H1 (cell line): ENCODE measurements around the gene ELP6. TPM values are rescaled to one million over a fixed set of nuclear protein-coding genes. Genes with fewer than 3 reads are reported as not detected.

Experiments used
- ATF2 ChIP-seq: IDR thresholded peaks from 2 replicates; pipeline ENCODE4 v1.6.1; 2012; ENCODE audit warnings: low read length, inconsistent platforms
- BCL11A ChIP-seq, 2 experiments: IDR thresholded peaks; one replicate each; pipeline ENCODE4 v1.6.1; 2011; ENCODE audit warnings: low read depth in 2 of 2, low read length in 2 of 2, mild to moderate bottlenecking in 2 of 2
- CREB1 ChIP-seq: IDR thresholded peaks from 2 replicates; pipeline ENCODE4 v1.6.1; 2012; ENCODE audit warnings: inconsistent platforms
- CTBP2 ChIP-seq: IDR thresholded peaks from 2 replicates; pipeline ENCODE4 v1.7.0; 2011; ENCODE audit warnings: borderline replicate concordance, mild to moderate bottlenecking, moderate library complexity, mixed read lengths, low read length; ENCODE audit not compliant: insufficient read depth, insufficient read length
- E2F6 ChIP-seq: IDR thresholded peaks from 2 replicates; pipeline ENCODE4 v1.6.1; 2012; ENCODE audit warnings: inconsistent platforms
- EP300 ChIP-seq, 2 experiments: IDR thresholded peaks; 1 replicate in 1 of 2; 2 replicates in 1 of 2; pipeline ENCODE4 v1.6.1; 2011 to 2012; ENCODE audit warnings: low read depth in 2 of 2, low read length in 2 of 2, mild to moderate bottlenecking in 2 of 2, borderline replicate concordance in 1 of 2, inconsistent platforms in 1 of 2, moderate library complexity in 1 of 2
- JUN ChIP-seq: IDR thresholded peaks from 2 replicates; pipeline ENCODE4 v1.6.1; 2011; ENCODE audit warnings: low read depth, mild to moderate bottlenecking, improper control_type of control experiment, low read length
- MAX ChIP-seq: IDR thresholded peaks from 2 replicates; pipeline ENCODE4 v1.6.1; 2012; ENCODE audit warnings: inconsistent platforms
- NRF1 ChIP-seq: IDR thresholded peaks from 2 replicates; pipeline ENCODE4 v1.6.1; 2011; ENCODE audit warnings: mild to moderate bottlenecking, low read depth, low read length, improper control_type of control experiment
- RAD21 ChIP-seq, 2 experiments: IDR thresholded peaks in 1 of 2; conservative IDR thresholded peaks in 1 of 2; 2 replicates each; pipeline ENCODE4 v1.6.1; 2011; ENCODE audit warnings: low read depth in 2 of 2, low read length in 2 of 2, improper control_type of control experiment in 1 of 2, inconsistent platforms in 1 of 2, mild to moderate bottlenecking in 1 of 2, moderate library complexity in 1 of 2
- RNF2 ChIP-seq: fragments of 200-900, 300-1000 bp; sonication (generic); IDR thresholded peaks from 2 replicates; pipeline ENCODE4 v1.7.1; 2016; ENCODE audit warnings: borderline replicate concordance, low read depth, mild to moderate bottlenecking, antibody characterized with exemption, low read length; ENCODE audit not compliant: poor library complexity, severe bottlenecking; ENCODE audit errors: missing control alignments
- RXRA ChIP-seq: IDR thresholded peaks from 2 replicates; pipeline ENCODE4 v1.6.1; 2011; ENCODE audit warnings: low read depth, mild to moderate bottlenecking, low read length, moderate library complexity; ENCODE audit not compliant: insufficient read depth
- SAP30 ChIP-seq: fragments of 300-600 bp; sonication (generic); IDR thresholded peaks from 2 replicates; pipeline ENCODE4 v1.7.1; 2012; ENCODE audit warnings: low read length, moderate library complexity, mild to moderate bottlenecking, inconsistent platforms; ENCODE audit not compliant: insufficient read depth, insufficient replicate concordance
- SIN3A ChIP-seq, 2 experiments: IDR thresholded peaks in 1 of 2; conservative IDR thresholded peaks in 1 of 2; 2 replicates each; pipeline ENCODE4 v1.6.1; 2011 to 2012; ENCODE audit warnings: low read length in 2 of 2, improper control_type of control experiment in 1 of 2, low read depth in 1 of 2, mild to moderate bottlenecking in 1 of 2
- SP2 ChIP-seq: IDR thresholded peaks from 2 replicates; pipeline ENCODE4 v1.6.1; 2012; ENCODE audit warnings: mild to moderate bottlenecking, low read length, inconsistent platforms
- TEAD4 ChIP-seq: IDR thresholded peaks from 2 replicates; pipeline ENCODE4 v1.6.1; 2012; ENCODE audit warnings: low read depth, low read length, inconsistent platforms, mixed read lengths
- polyA plus RNA-seq, 7 experiments: library from polyadenylated mRNA; depleted of rRNA in 3 of 7; stranded (reverse) in 5 of 7; unstranded in 2 of 7; fragments of >200 nt in 5 of 7; fragments of 200-250 nt in 2 of 7; gene quantifications; 1 replicate in 5 of 7; 2 replicates in 1 of 7; 4 replicates in 1 of 7; pipeline versions ENCODE4 v1.2.1 to v1.2.3, GENCODE V29; 2011 to 2013; ENCODE audit warnings: missing spikeins in 2 of 7, mixed read lengths in 2 of 7
- total RNA-seq: library from RNA; stranded (reverse); fragmentation: NEBNext Ultra II Directional; extraction: Animal tissue kit (Norgen Biotek cat#: 25700); gene quantifications from 2 replicates; pipeline ENCODE4 v1.2.1, GENCODE V29; 2021

ELP6 gene
- total and polyA plus RNA-seq, 2 of the 8 experiments (the other 6 are each of a cell fraction or from before 2014, with no cell fraction given), result 51.1 to 78.7 TPM

GRCh38 chr3:47475570-47476329 is 37.8 kb downstream of the ELP6 start, which contains the start of gene SCAP (continued):
- TF ChIP-seq EP300 (IDR thresholded peaks at IDR 0.05; ENCODE audit: borderline replicate concordance in 1 of 2, low read depth in 2 of 2, low read length in 2 of 2) (peak in 1 of 2 experiments; percentile 67; a peak in 1 of 3 replicates), CREB1 (peak; percentile 67; the same call in 1 of the 2 replicates), RNF2 (no peak), MAX (peak; percentile 99), CTBP2 (no peak), RXRA (0 out of 2 replicates have a peak, but pooled peaks have one; percentile 50), SIN3A (conservative IDR thresholded peaks at IDR 0.05 in 1 of 2, IDR thresholded peaks at IDR 0.05 in 1 of 2; ENCODE audit: low read depth in 1 of 2, low read length in 2 of 2) (peak; percentile 45 to 85; a peak in 3 of 4 replicates), JUN (no peak), SAP30 (no peak), TEAD4 (peak; percentile 52; the same call in 1 of the 2 replicates), NRF1 (peak; percentile 81), SP2 (no peak), E2F6 (peak; percentile 97), ATF2 (no peak; the same call in 1 of the 2 replicates), RAD21 (IDR thresholded peaks at IDR 0.05 in 1 of 2, conservative IDR thresholded peaks at IDR 0.05 in 1 of 2; ENCODE audit: low read depth in 2 of 2, low read length in 2 of 2) (peak; percentile 45 to 61; a peak in 3 of 4 replicates), BCL11A (IDR thresholded peaks at IDR 0.05; ENCODE audit: low read depth in 2 of 2, low read length in 2 of 2) (no peak)
